ENCODE measurements around the gene DPH2. TPM values are rescaled to one million over a fixed set of nuclear protein-coding genes. Genes with fewer than 3 reads are reported as not detected.
A peak's percentile ranks its signal among the peaks of the same experiment; 100 is the strongest.

DPH2 gene
- total and polyA plus RNA-seq, 7 experiments from 2014 or later = 21.3 to 40.9 (median 29.4) TPM

- Histone ChIP-seq H3K27me3 (ENCODE audit: control insufficient read depth in 2 of 2, insufficient read depth in 2 of 2, low read length in 2 of 2) (no peaks in the 10 kb centered on the region), H3K4me3 (ENCODE audit: low read length) (peak overlapping the region; percentile 79), H3K27ac (ENCODE audit: low read depth, low read length) (peak overlapping the region; percentile 72), H3K36me3 (ENCODE audit: control insufficient read depth in 2 of 3, insufficient read depth in 3 of 3, low read length in 3 of 3) (no peaks in the 10 kb centered on the region), H3K4me1 (ENCODE audit: control insufficient read depth in 2 of 2, insufficient read depth in 2 of 2, low read length in 2 of 2) (peaks cover 0 to 11% of the 10 kb centered on the region in 2 donors), H3K9me3 (ENCODE audit: control insufficient read depth in 2 of 3, low read length in 3 of 3) (no peaks in the 10 kb centered on the region)
- DNase-seq (no peak), ATAC-seq (no peak)
- no peaks in the 10 kb centered on the region for H3K9me3 Mint-ChIP-seq
- ChIA-PET CTCF (no interaction called here), POLR2A (interaction anchor here (0.5 to 1.1 kb wide), 6 partner anchors 10 to 1078 kb away, joined by 3 to 5 read pairs (median 4); partner anchors contain the start of gene ATP6V0B)
- no peaks in the 10 kb centered on the region for H3K27me3 Mint-ChIP-seq
- peak overlapping the region; percentile 83 to 95 (median 92) for H3K4me3 Mint-ChIP-seq
- intact Hi-C loops (cut with micrococcal nuclease) = loop anchor here (1.0 to 2.0 kb wide), 5 partner anchors 16 to 44 kb away; partner anchors contain the start of genes ATP6V0B (in 2 of the 2) and IPO13 (in 2 of the 2)
- peaks cover 0 to 17% (median 9%) of the 10 kb centered on the region in 7 donors for H3K4me1 Mint-ChIP-seq
- H3K36me3 Mint-ChIP-seq = no peaks in the 10 kb centered on the region
- peak overlapping the region in 3 of 9 donors; percentile 60 to 91 (median 81) for H3K27ac Mint-ChIP-seq
Measured at GRCh38 chr1:43990271-43991199, 20.7 kb downstream of the DPH2 start.

GRCh38 chr1:43991200-43991475 is 21.3 kb downstream of the DPH2 start:
- H3K4me3 ChIP-seq (ENCODE audit: low read length) = peak overlapping the region; percentile 79
- H3K9me3 ChIP-seq (ENCODE audit: control insufficient read depth in 2 of 3, low read length in 3 of 3) = no peaks in the 10 kb centered on the region
- H3K27me3 Mint-ChIP-seq = no peaks in the 10 kb centered on the region
- H3K27ac Mint-ChIP-seq = peak overlapping the region in 5 of 9 donors; percentile 60 to 91 (median 81)
- ChIA-PET CTCF (no interaction called here), POLR2A (interaction anchor here (0.6 kb wide), 1 partner anchor 1077 kb away, joined by 4 read pairs; no protein-coding TSS in a partner anchor)
- peaks cover 0 to 17% (median 9%) of the 10 kb centered on the region in 7 donors for H3K4me1 Mint-ChIP-seq
- H3K9me3 Mint-ChIP-seq = no peaks in the 10 kb centered on the region
- H3K4me3 Mint-ChIP-seq = peak overlapping the region; percentile 83 to 95 (median 92)
- intact Hi-C loops (cut with micrococcal nuclease) = loop anchor here (1.0 to 2.0 kb wide), 5 partner anchors 16 to 45 kb away; partner anchors contain the start of genes ATP6V0B (in 2 of the 2) and IPO13 (in 2 of the 2)
- peaks cover 0 to 11% of the 10 kb centered on the region in 2 donors for H3K4me1 ChIP-seq (ENCODE audit: control insufficient read depth in 2 of 2, insufficient read depth in 2 of 2, low read length in 2 of 2)
- H3K27me3 ChIP-seq (ENCODE audit: control insufficient read depth in 2 of 2, insufficient read depth in 2 of 2, low read length in 2 of 2) = no peaks in the 10 kb centered on the region
- ATAC-seq (no peak), DNase-seq (no peak)
- peak overlapping the region; percentile 72 for H3K27ac ChIP-seq (ENCODE audit: low read depth, low read length)
- H3K36me3 Mint-ChIP-seq = no peaks in the 10 kb centered on the region
- no peaks in the 10 kb centered on the region for H3K36me3 ChIP-seq (ENCODE audit: control insufficient read depth in 2 of 3, insufficient read depth in 3 of 3, low read length in 3 of 3)

DNA sequence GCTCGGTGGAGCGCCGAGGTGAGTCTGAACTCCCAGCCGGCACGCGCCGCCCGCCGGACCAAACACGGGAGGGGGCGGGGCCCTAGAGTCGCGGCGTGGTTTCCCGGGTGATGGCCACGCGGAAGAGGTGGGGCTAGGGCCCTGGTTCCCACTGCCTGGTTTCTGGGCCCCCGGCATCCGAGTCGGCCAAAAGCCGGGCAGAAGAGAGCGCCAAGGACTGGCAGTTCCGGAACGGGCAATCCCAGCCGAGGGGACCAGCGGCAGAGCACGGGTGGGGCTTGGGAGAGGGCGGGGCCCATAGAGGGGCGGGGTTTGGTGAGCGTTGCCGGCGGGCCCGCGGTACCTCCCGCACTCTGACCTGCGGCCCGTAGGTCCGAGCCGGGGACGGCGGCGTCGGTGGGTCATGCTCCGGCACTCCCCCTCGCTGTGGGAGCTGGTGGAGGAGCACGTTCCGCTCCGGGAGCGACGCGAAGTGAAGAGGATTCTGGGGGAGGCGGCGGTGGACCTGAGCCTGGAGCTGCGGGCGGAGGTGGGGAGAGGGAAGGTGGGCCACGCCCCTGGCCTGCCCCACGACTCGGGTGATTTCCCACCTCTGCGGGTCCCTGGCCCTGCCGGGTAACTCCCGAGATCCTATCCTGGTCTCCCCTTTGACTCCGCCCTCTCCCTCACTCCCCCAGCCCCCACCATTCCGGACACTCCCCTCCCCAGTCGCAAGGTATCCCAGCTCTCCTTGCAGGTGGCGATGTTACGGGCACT is 21.8 kb downstream of the DPH2 start, which contains the start of gene CCDC24:
Gene CCDC24 (plus strand): TSS at position 124 of the 756 bp plus-strand sequence. CDS start 280 bp downstream, at position 404.
- Histone ChIP-seq H3K4me1 (ENCODE audit: control insufficient read depth in 2 of 2, insufficient read depth in 2 of 2, low read length in 2 of 2) (peaks cover 0 to 11% of the 10 kb centered on the region in 2 donors), H3K36me3 (ENCODE audit: control insufficient read depth in 2 of 3, insufficient read depth in 3 of 3, low read length in 3 of 3) (no peaks in the 10 kb centered on the region), H3K27ac (ENCODE audit: low read depth, low read length) (peak within 1 kb of the TSS; percentile 72), H3K27me3 (ENCODE audit: control insufficient read depth in 2 of 2, insufficient read depth in 2 of 2, low read length in 2 of 2) (no peaks in the 10 kb centered on the region), H3K4me3 (ENCODE audit: low read length) (peak within 1 kb of the TSS; percentile 79), H3K9me3 (ENCODE audit: control insufficient read depth in 2 of 3, low read length in 3 of 3) (no peaks in the 10 kb centered on the region)
- H3K27me3 Mint-ChIP-seq = no peaks in the 10 kb centered on the region
- ATAC-seq (peak; percentile 91), DNase-seq (peak; percentile 38 to 81 (median 58))
- H3K4me3 Mint-ChIP-seq = peak within 1 kb of the TSS; percentile 83 to 95 (median 92)
- ChIA-PET CTCF (no interaction called here), POLR2A (interaction anchor here (1.3 kb wide), 1 partner anchor 17 kb away, joined by 5 read pairs; the partner anchor contains the start of gene ATP6V0B)
- H3K4me1 Mint-ChIP-seq = peaks cover 0 to 17% (median 9%) of the 10 kb centered on the region in 7 donors
- H3K36me3 Mint-ChIP-seq = no peaks in the 10 kb centered on the region
- intact Hi-C loops (cut with micrococcal nuclease) = loop anchor here (1.0 to 2.0 kb wide), 5 partner anchors 17 to 45 kb away; partner anchors contain the start of genes ATP6V0B (in 2 of the 2) and IPO13 (in 2 of the 2)
- no peaks in the 10 kb centered on the region for H3K9me3 Mint-ChIP-seq
- peak within 1 kb of the TSS in 8 of 9 donors; percentile 43 to 91 (median 73) for H3K27ac Mint-ChIP-seq

DNA sequence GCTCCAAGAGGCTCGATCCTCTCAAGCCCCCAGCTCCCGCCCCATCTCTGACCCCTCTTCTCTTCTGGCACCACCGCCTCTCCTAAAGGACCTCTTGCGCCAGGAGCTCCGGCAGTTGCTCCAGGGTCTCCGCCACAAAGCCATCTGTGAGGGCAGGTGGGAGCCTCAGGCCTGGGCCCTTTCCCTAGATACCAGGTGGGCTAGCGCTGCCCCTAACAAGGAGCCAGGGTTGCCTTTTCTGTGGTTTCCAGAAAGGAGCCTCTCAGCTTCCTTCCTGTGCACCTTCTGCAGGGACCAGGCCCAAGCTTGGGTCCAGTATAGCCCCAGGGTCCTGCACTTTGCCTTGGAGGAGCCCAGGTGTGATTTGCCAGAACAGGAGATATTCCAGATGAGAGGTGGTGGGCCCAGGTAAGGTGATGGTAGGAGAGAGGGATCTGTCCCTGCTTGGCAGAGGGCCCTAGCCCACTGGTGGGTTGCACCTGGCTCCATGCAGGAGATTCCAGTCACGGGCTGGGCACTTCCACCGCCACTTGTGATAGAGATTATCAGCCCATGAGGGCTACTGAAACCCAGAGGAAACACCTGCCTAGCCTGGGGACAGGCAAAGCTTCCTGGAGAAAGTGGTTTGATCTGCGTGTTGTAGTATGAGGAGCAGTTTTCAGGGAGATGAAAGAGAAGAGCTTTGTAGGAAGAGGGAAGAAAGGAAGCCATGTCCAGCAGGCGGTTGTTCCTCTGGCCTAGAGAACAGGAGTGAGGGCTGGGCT is 22.6 kb downstream of the DPH2 start:
- peak overlapping the region in 7 of 9 donors; percentile 30 to 81 (median 60) for H3K27ac Mint-ChIP-seq
- intact Hi-C loops (cut with micrococcal nuclease) = no loop called here
- Histone ChIP-seq H3K36me3 (ENCODE audit: control insufficient read depth in 2 of 3, insufficient read depth in 3 of 3, low read length in 3 of 3) (no peaks in the 10 kb centered on the region), H3K4me1 (ENCODE audit: control insufficient read depth in 2 of 2, insufficient read depth in 2 of 2, low read length in 2 of 2) (peaks cover 0 to 11% of the 10 kb centered on the region in 2 donors), H3K27ac (ENCODE audit: low read depth, low read length) (peak overlapping the region; percentile 72), H3K4me3 (ENCODE audit: low read length) (peak overlapping the region; percentile 79), H3K9me3 (ENCODE audit: control insufficient read depth in 2 of 3, low read length in 3 of 3) (no peaks in the 10 kb centered on the region), H3K27me3 (ENCODE audit: control insufficient read depth in 2 of 2, insufficient read depth in 2 of 2, low read length in 2 of 2) (no peaks in the 10 kb centered on the region)
- no peaks in the 10 kb centered on the region for H3K9me3 Mint-ChIP-seq
- H3K4me3 Mint-ChIP-seq = peak overlapping the region; percentile 83 to 95 (median 92)
- DNase-seq (no peak), ATAC-seq (no peak)
- ChIA-PET CTCF (interaction anchor here (1.2 kb wide), 1 partner anchor 13 kb away, joined by 3 read pairs; no protein-coding TSS in a partner anchor), POLR2A (interaction anchor here (1.3 kb wide), 1 partner anchor 17 kb away, joined by 5 read pairs; the partner anchor contains the start of gene ATP6V0B)
- no peaks in the 10 kb centered on the region for H3K27me3 Mint-ChIP-seq
- peaks cover 0 to 17% (median 9%) of the 10 kb centered on the region in 7 donors for H3K4me1 Mint-ChIP-seq
- H3K36me3 Mint-ChIP-seq = no peaks in the 10 kb centered on the region

GRCh38 chr1:43993206-43993914 is 23.6 kb downstream of the DPH2 start:
- Mint-ChIP-seq H3K27ac (no peak overlapping the region), H3K4me1 (peaks cover 0 to 17% (median 9%) of the 10 kb centered on the region in 7 donors), H3K27me3 (peaks cover 0 to under 1% (median 0%) of the 10 kb centered on the region in 5 donors), H3K4me3 (peak overlapping the region in 5 of 10 donors; percentile 83 to 94 (median 90)), H3K9me3 (no peaks in the 10 kb centered on the region), H3K36me3 (no peaks in the 10 kb centered on the region)
- Histone ChIP-seq H3K36me3 (ENCODE audit: control insufficient read depth in 2 of 3, insufficient read depth in 3 of 3, low read length in 3 of 3) (no peaks in the 10 kb centered on the region), H3K27me3 (ENCODE audit: control insufficient read depth in 2 of 2, insufficient read depth in 2 of 2, low read length in 2 of 2) (no peaks in the 10 kb centered on the region), H3K4me1 (ENCODE audit: control insufficient read depth in 2 of 2, insufficient read depth in 2 of 2, low read length in 2 of 2) (peaks cover 0 to 11% of the 10 kb centered on the region in 2 donors), H3K9me3 (ENCODE audit: control insufficient read depth in 2 of 3, low read length in 3 of 3) (no peaks in the 10 kb centered on the region), H3K4me3 (ENCODE audit: low read length) (no peak overlapping the region), H3K27ac (ENCODE audit: low read depth, low read length) (no peak overlapping the region)
- ChIA-PET POLR2A (interaction anchor here (0.8 kb wide), 1 partner anchor 18 kb away, joined by 7 read pairs; no protein-coding TSS in a partner anchor), CTCF (interaction anchor here (0.6 to 1.2 kb wide), 2 partner anchors 12 to 290 kb away, joined by 3 read pairs; no protein-coding TSS in a partner anchor)
- DNase-seq = no peak
- ATAC-seq = no peak
- intact Hi-C loops (cut with micrococcal nuclease) = no loop called here
